Gastroesophageal sphincter (tissue), 3 donors: ENCODE measurements around the gene TMEM91.

Experiments used
- CTCF ChIP-seq, 4 experiments: fragments of 200-600 bp in 2 of 4; fragments of 450-650 bp in 2 of 4; sonication (generic) in 1 of 4; IDR thresholded peaks; one replicate each; pipeline ENCODE4 v1.5.1; 2017 to 2019; ENCODE audit warnings: antibody characterized with exemption in 4 of 4, mild to moderate bottlenecking in 2 of 4, moderate library complexity in 2 of 4
- EP300 ChIP-seq: sonication (generic); formaldehyde crosslinking; IDR thresholded peaks from one replicate; pipeline ENCODE4 v1.6.1; 2017; ENCODE audit warnings: antibody characterized with exemption, mild to moderate bottlenecking
- POLR2A ChIP-seq, 2 donors: fragments of 450-650 bp; IDR thresholded peaks; one replicate each; pipeline ENCODE4 v1.6.1; 2017; ENCODE audit warnings: antibody characterized with exemption in 2 of 2, mild to moderate bottlenecking in 2 of 2, moderate library complexity in 1 of 2

- TF ChIP-seq POLR2A (IDR thresholded peaks at IDR 0.05) (no peak), EP300 (no peak), CTCF (IDR thresholded peaks at IDR 0.05) (no peak)
Observed at GRCh38 chr19:41362143-41362847, 14.0 kb upstream of the TMEM91 start.
